Endothelial cell of umbilical vein (primary cell): ENCODE measurements around the gene MAP3K4. TPM values are rescaled to one million over a fixed set of nuclear protein-coding genes. Genes with fewer than 3 reads are reported as not detected.

Source experiments
- BruUV-seq: library from RNA; stranded (reverse); fragments of 400-500 nt; replicated peaks from 2 replicates; lab custom pipeline; 2021; lab: Mats Ljungman, UMichigan
- CTCF ChIA-PET: fragments of 300-600, 350-600 bp; sonication (Branson Sonifier 250); formaldehyde crosslinking; loops from one replicate; lab custom pipeline; 2021; ENCODE audit warnings: antibody characterized with exemption, inconsistent platforms; lab: Charles Lee
- POLR2A ChIA-PET: fragments of 300-600, 350-600 bp; sonication (Branson Sonifier 250); formaldehyde crosslinking; loops from one replicate; lab custom pipeline; 2021; ENCODE audit warnings: antibody characterized with exemption, inconsistent platforms; lab: Charles Lee
- DNase-seq: peaks from one replicate; pipeline ENCODE4 v3.0.0-alpha.2; 2011; ENCODE audit warnings: low read depth, low spot score
- FAIRE-seq: peaks from 2 replicates; lab custom pipeline; 2011; peaks lifted over from hg19 to GRCh38; lab: Jason Lieb, UNC
- H2AFZ ChIP-seq: 2 replicates; pipeline ENCODE4 v1.6.0; 2012; ENCODE audit warnings: low read depth, low read length, control low read depth, inconsistent platforms
- H3K27ac ChIP-seq: 2 replicates; pipeline ENCODE4 v1.5.1; 2011; ENCODE audit warnings: low read depth, mild to moderate bottlenecking, control low read depth, low read length, moderate library complexity; ENCODE audit not compliant: insufficient read depth
- H3K27me3 ChIP-seq, 2 experiments: 2 replicates each; pipeline versions ENCODE4 v1.6.0 to v1.6.1; 2011; ENCODE audit warnings: low read length in 2 of 2, mixed read lengths in 1 of 2; ENCODE audit not compliant: control insufficient read depth in 2 of 2, insufficient read depth in 2 of 2
- H3K36me3 ChIP-seq, 2 experiments: 2 replicates in 1 of 2; 3 replicates in 1 of 2; pipeline ENCODE4 v1.5.1; 2011; ENCODE audit warnings: low read length in 2 of 2, mild to moderate bottlenecking in 1 of 2, moderate library complexity in 1 of 2; ENCODE audit not compliant: control insufficient read depth in 2 of 2, insufficient read depth in 2 of 2; ENCODE audit errors: extremely low read depth in 1 of 2
- H3K4me1 ChIP-seq: 3 replicates; pipeline ENCODE4 v1.5.1; 2011; ENCODE audit warnings: mild to moderate bottlenecking, low read length; ENCODE audit not compliant: control insufficient read depth, insufficient read depth; ENCODE audit errors: extremely low read depth
- H3K4me2 ChIP-seq: 2 replicates; pipeline ENCODE4 v1.6.1; 2011; ENCODE audit warnings: low read length, control low read depth, mixed read lengths; ENCODE audit not compliant: insufficient read depth
- H3K4me3 ChIP-seq, 3 experiments: fragments of 200-600 bp in 1 of 3; sonication (generic), shearing (Covaris generic) in 1 of 3; replicated peaks in 1 of 3; 2 replicates each; pipeline ENCODE4 v1.5.1; 2011 to 2016; ENCODE audit warnings: control low read depth in 3 of 3, low read length in 3 of 3, mild to moderate bottlenecking in 2 of 3, inconsistent platforms in 1 of 3, low read depth in 1 of 3, moderate library complexity in 1 of 3; ENCODE audit not compliant: insufficient read depth in 1 of 3
- H3K79me2 ChIP-seq: 2 replicates; pipeline ENCODE4 v1.6.0; 2012; ENCODE audit warnings: low read length, inconsistent platforms; ENCODE audit not compliant: control insufficient read depth, insufficient read depth
- H3K9ac ChIP-seq: replicated peaks from 2 replicates; pipeline ENCODE3; 2011; ENCODE audit warnings: low read length, control low read depth; ENCODE audit not compliant: insufficient read depth; ENCODE audit errors: extremely low read depth
- H3K9me1 ChIP-seq: replicated peaks from 3 replicates; pipeline ENCODE4 v1.6.0; 2011; ENCODE audit warnings: mild to moderate bottlenecking, low read length; ENCODE audit not compliant: control insufficient read depth, insufficient read depth; ENCODE audit errors: extremely low read depth
- H3K9me3 ChIP-seq: replicated peaks from 2 replicates; pipeline ENCODE4 v1.5.1; 2012; ENCODE audit warnings: low read length, inconsistent platforms; ENCODE audit not compliant: control insufficient read depth, insufficient read depth
- H4K20me1 ChIP-seq: replicated peaks from 2 replicates; pipeline ENCODE3; 2011; ENCODE audit warnings: mild to moderate bottlenecking, low read length; ENCODE audit not compliant: control insufficient read depth, insufficient read depth; ENCODE audit errors: extremely low read depth
- EZH2 ChIP-seq: IDR thresholded peaks from 2 replicates; pipeline ENCODE4 v1.6.1; 2012; ENCODE audit warnings: borderline replicate concordance, low read depth, mild to moderate bottlenecking, moderate library complexity, low read length, inconsistent platforms; ENCODE audit not compliant: severe bottlenecking
- FOS ChIP-seq: IDR thresholded peaks from 2 replicates; pipeline ENCODE4 v1.6.1; 2011; ENCODE audit warnings: mild to moderate bottlenecking, low read length, moderate library complexity, borderline replicate concordance; ENCODE audit not compliant: insufficient read depth
- GATA2 ChIP-seq: IDR thresholded peaks from 2 replicates; pipeline ENCODE4 v1.7.0; 2011; ENCODE audit warnings: low read depth, mild to moderate bottlenecking, moderate library complexity, mixed read lengths, low read length; ENCODE audit not compliant: insufficient read length, insufficient read depth
- JUN ChIP-seq: IDR thresholded peaks from 2 replicates; pipeline ENCODE4 v1.6.1; 2011; ENCODE audit warnings: borderline replicate concordance, low read depth; ENCODE audit not compliant: insufficient read length, insufficient read depth
- MYC ChIP-seq: IDR thresholded peaks from one replicate; pipeline ENCODE4 v1.6.1; 2011; ENCODE audit warnings: mild to moderate bottlenecking, low read depth, low read length
- POLR2A ChIP-seq: IDR thresholded peaks from 2 replicates; pipeline ENCODE4 v1.6.1; 2012; ENCODE audit warnings: low read depth, mild to moderate bottlenecking, control low read depth, low read length
- POLR2AphosphoS5 ChIP-seq: IDR thresholded peaks from 2 replicates; pipeline ENCODE4 v1.6.1; 2012; ENCODE audit warnings: low read depth, mild to moderate bottlenecking, control low read depth, low read length, moderate library complexity; ENCODE audit not compliant: insufficient read depth
- dilution Hi-C: fragments of 300-500 bp; cut with MboI; formaldehyde crosslinking; loops from one replicate; pipeline ENCODE4 v1.15.0; 2019; ENCODE audit warnings: low sequenced_read_pairs; ENCODE audit not compliant: extremely low pct_ligation_motif_present
- intact Hi-C: fragments of 100-400 bp; cut with micrococcal nuclease; formaldehyde crosslinking; loops from one replicate; pipeline ENCODE4 v1.10.0; 2022
- polyA plus RNA-seq, 4 experiments: library from polyadenylated mRNA; depleted of rRNA in 3 of 4; stranded (reverse) in 3 of 4; unstranded in 1 of 4; fragments of >200 nt; gene quantifications; 2 replicates each; pipeline versions ENCODE4 v1.2.1 to v1.2.3, GENCODE V29; 2011 to 2012; ENCODE audit warnings: missing spikeins in 1 of 4
- total RNA-seq: library from RNA; stranded (reverse); gene quantifications from 2 replicates; pipeline ENCODE4 v1.2.3, GENCODE V29; 2021
- TF ChIP-seq, protein P1 (sequence below): IDR thresholded peaks from 2 replicates; pipeline ENCODE4 v1.6.1; 2011; ENCODE audit not compliant: insufficient read depth, insufficient read length
- TF ChIP-seq, protein P2 (sequence below), 2 donors: IDR thresholded peaks; 1 replicate in 1 of 2; 2 replicates in 1 of 2; pipeline ENCODE4 v1.5.1; 2011; ENCODE audit warnings: low read length in 2 of 2, mild to moderate bottlenecking in 2 of 2, moderate library complexity in 2 of 2, control low read depth in 1 of 2, inconsistent platforms in 1 of 2, low read depth in 1 of 2; ENCODE audit not compliant: insufficient read depth in 1 of 2; ENCODE audit errors: extremely low read depth in 1 of 2

The MAP3K4 gene
- total and polyA plus RNA-seq, 2 donors (not counting 3 experiments of a cell fraction or from before 2014, with no cell fraction given) = 10.8 to 42.3 TPM

GRCh38 chr6:161009991-161010390, 18.4 kb downstream of the MAP3K4 start:
- no peaks in the 10 kb centered on the region for H3K9me3 ChIP-seq
- H3K4me1 ChIP-seq = peaks cover 8% of the 10 kb centered on the region
- POLR2A ChIA-PET = no interaction called here
- FAIRE-seq = no peak
- H3K36me3 ChIP-seq = no peaks in the 10 kb centered on the region
- H3K27me3 ChIP-seq = no peaks in the 10 kb centered on the region
- no TSS peak for BruUV-seq
- no peak overlapping the region for H3K9ac ChIP-seq
- CTCF ChIA-PET = interaction anchor here (0.7 to 2.4 kb wide), 3 partner anchors 12 to 361 kb away, joined by 3 to 9 read pairs (median 3); no protein-coding TSS in a partner anchor
- dilution Hi-C loops (no loop called here), intact Hi-C loops (no loop called here)
- H3K4me3 ChIP-seq = no peak overlapping the region
- no peak for DNase-seq
- H3K79me2 ChIP-seq = peaks cover 58% of the 10 kb centered on the region
- H3K27ac ChIP-seq = no peak overlapping the region
- no peak overlapping the region for H2AFZ ChIP-seq
- no peaks in the 10 kb centered on the region for H3K9me1 ChIP-seq
- TF ChIP-seq JUN (no peak), FOS (no peak), POLR2A (no peak), GATA2 (no peak), POLR2AphosphoS5 (no peak), MYC (no peak)
- TF ChIP-seq, protein P1, sequence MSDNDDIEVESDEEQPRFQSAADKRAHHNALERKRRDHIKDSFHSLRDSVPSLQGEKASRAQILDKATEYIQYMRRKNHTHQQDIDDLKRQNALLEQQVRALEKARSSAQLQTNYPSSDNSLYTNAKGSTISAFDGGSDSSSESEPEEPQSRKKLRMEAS = no peak
- peaks cover 6% of the 10 kb centered on the region for H4K20me1 ChIP-seq
- no peak overlapping the region for H3K4me2 ChIP-seq

DNA sequence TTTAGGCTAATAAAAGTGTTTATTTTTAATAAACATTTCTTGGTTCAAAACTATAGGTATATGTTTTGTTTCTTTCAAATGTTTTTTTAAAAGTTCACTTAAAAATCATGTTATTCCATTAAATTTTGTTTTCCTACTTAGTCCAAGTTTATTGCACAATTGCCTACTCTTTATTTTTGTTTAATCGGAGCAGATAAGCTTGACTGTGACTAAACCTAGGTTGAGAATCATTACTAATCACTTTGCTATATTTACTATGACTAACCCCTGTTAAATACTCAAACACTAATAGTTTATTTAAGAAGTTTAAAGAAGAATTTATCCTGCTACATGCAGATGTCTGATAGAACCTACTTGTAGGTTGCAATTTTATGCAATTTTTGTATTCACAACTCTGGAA, 18.8 kb downstream of the MAP3K4 start:
- Histone ChIP-seq H3K27ac (no peak overlapping the region), H3K79me2 (peaks cover 63% of the 10 kb centered on the region), H3K4me1 (peaks cover 8% of the 10 kb centered on the region), H3K9me3 (no peaks in the 10 kb centered on the region), H4K20me1 (peaks cover 6% of the 10 kb centered on the region), H3K9ac (no peak overlapping the region), H3K36me3 (no peaks in the 10 kb centered on the region), H3K4me3 (no peak overlapping the region), H3K9me1 (no peaks in the 10 kb centered on the region), H2AFZ (no peak overlapping the region), H3K4me2 (no peak overlapping the region), H3K27me3 (no peaks in the 10 kb centered on the region)
- ChIA-PET CTCF (interaction anchor here (1.0 to 2.3 kb wide), 2 partner anchors 12 to 18 kb away, joined by 3 to 6 read pairs; no protein-coding TSS in a partner anchor), POLR2A (no interaction called here)
- no peak for TF ChIP-seq EZH2
- TF ChIP-seq POLR2A = no peak
- TF ChIP-seq, protein P1 = no peak
- TF ChIP-seq, protein P2, sequence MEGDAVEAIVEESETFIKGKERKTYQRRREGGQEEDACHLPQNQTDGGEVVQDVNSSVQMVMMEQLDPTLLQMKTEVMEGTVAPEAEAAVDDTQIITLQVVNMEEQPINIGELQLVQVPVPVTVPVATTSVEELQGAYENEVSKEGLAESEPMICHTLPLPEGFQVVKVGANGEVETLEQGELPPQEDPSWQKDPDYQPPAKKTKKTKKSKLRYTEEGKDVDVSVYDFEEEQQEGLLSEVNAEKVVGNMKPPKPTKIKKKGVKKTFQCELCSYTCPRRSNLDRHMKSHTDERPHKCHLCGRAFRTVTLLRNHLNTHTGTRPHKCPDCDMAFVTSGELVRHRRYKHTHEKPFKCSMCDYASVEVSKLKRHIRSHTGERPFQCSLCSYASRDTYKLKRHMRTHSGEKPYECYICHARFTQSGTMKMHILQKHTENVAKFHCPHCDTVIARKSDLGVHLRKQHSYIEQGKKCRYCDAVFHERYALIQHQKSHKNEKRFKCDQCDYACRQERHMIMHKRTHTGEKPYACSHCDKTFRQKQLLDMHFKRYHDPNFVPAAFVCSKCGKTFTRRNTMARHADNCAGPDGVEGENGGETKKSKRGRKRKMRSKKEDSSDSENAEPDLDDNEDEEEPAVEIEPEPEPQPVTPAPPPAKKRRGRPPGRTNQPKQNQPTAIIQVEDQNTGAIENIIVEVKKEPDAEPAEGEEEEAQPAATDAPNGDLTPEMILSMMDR (IDR thresholded peaks at IDR 0.05; ENCODE audit: extremely low read depth in 1 of 2, insufficient read depth in 1 of 2, low read depth in 1 of 2, low read length in 2 of 2) = no peak
- TF ChIP-seq MYC = no peak
- no peak for TF ChIP-seq FOS
- TF ChIP-seq JUN = no peak
- TF ChIP-seq GATA2 = no peak
- no peak for TF ChIP-seq POLR2AphosphoS5
- no TSS peak for BruUV-seq
- DNase-seq (no peak), FAIRE-seq (no peak)
- intact Hi-C loops = no loop called here
- dilution Hi-C loops = no loop called here
